Activated CD4-positive, alpha-beta T cell treated with anti-CD3 and anti-CD28 coated beads for 48 hours (primary cell): Measurements from ENCODE around the gene CDC42.

Source experiments
- DNase-seq: peaks from one replicate; pipeline ENCODE4 v3.0.0-alpha.2; 2020

Gene CDC42

GRCh38 chr1:22038036-22038435, 14.5 kb upstream of the CDC42 start:
- no peak for DNase-seq

- DNase-seq: peak; percentile 90
These were observed 12.8 kb upstream of the CDC42 start for GRCh38 chr1:22039594-22040285.

- DNase-seq: no peak
These were observed 12.3 kb upstream of the CDC42 start for GRCh38 chr1:22040286-22040623.

GRCh38 chr1:22041505-22041904, 11.0 kb upstream of the CDC42 start:
- no peak for DNase-seq

GRCh38 chr1:22043198-22043769, 9.2 kb upstream of the CDC42 start:
- DNase-seq: no peak

GRCh38 chr1:22044690-22045420, 7.7 kb upstream of the CDC42 start:
- DNase-seq: no peak

- DNase-seq: no peak
These were observed 6.8 kb upstream of the CDC42 start for GRCh38 chr1:22045604-22046228.

- peak; percentile 65 for DNase-seq
These were observed 3.9 kb upstream of the CDC42 start for GRCh38 chr1:22048351-22049192.

- DNase-seq: no peak
These were observed 2.2 kb upstream of the CDC42 start for GRCh38 chr1:22050330-22050729.

- no peak for DNase-seq
These were observed 848 bp upstream of the CDC42 start for GRCh38 chr1:22051607-22052114.

GRCh38 chr1:22053017-22053860, 730 bp downstream of the CDC42 start:
- DNase-seq: peak; percentile 53

GRCh38 chr1:22053861-22054770, 1.6 kb downstream of the CDC42 start:
- DNase-seq: peak; percentile 20

GRCh38 chr1:22055463-22055862, 3.0 kb downstream of the CDC42 start:
- no peak for DNase-seq

GRCh38 chr1:22056043-22056442, 3.5 kb downstream of the CDC42 start:
- DNase-seq: no peak

- DNase-seq: no peak
These were observed 4.4 kb downstream of the CDC42 start for GRCh38 chr1:22056936-22057335.

GRCh38 chr1:22057861-22058260, 5.4 kb downstream of the CDC42 start:
- no peak for DNase-seq

- no peak for DNase-seq
These were observed 12.4 kb downstream of the CDC42 start for GRCh38 chr1:22064751-22065402.

- no peak for DNase-seq
These were observed 19.0 kb downstream of the CDC42 start for GRCh38 chr1:22071511-22071910.

GRCh38 chr1:22074803-22075202, 22.3 kb downstream of the CDC42 start:
- DNase-seq: no peak

- no peak for DNase-seq
These were observed 23.2 kb downstream of the CDC42 start for GRCh38 chr1:22075718-22076117.
